ENCODE data around the gene HSPBP1.

GRCh38 chr19:55240713-55241020 lies 39.2 kb downstream of the HSPBP1 start:
- no peak for TF ChIP-seq ZNF121 (CRISPR knock-in tag; IDR thresholded peaks at IDR 0.05)
- TF ChIP-seq, protein P1, sequence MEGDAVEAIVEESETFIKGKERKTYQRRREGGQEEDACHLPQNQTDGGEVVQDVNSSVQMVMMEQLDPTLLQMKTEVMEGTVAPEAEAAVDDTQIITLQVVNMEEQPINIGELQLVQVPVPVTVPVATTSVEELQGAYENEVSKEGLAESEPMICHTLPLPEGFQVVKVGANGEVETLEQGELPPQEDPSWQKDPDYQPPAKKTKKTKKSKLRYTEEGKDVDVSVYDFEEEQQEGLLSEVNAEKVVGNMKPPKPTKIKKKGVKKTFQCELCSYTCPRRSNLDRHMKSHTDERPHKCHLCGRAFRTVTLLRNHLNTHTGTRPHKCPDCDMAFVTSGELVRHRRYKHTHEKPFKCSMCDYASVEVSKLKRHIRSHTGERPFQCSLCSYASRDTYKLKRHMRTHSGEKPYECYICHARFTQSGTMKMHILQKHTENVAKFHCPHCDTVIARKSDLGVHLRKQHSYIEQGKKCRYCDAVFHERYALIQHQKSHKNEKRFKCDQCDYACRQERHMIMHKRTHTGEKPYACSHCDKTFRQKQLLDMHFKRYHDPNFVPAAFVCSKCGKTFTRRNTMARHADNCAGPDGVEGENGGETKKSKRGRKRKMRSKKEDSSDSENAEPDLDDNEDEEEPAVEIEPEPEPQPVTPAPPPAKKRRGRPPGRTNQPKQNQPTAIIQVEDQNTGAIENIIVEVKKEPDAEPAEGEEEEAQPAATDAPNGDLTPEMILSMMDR (IDR thresholded peaks at IDR 0.05), result no peak
- TF ChIP-seq, protein P2, sequence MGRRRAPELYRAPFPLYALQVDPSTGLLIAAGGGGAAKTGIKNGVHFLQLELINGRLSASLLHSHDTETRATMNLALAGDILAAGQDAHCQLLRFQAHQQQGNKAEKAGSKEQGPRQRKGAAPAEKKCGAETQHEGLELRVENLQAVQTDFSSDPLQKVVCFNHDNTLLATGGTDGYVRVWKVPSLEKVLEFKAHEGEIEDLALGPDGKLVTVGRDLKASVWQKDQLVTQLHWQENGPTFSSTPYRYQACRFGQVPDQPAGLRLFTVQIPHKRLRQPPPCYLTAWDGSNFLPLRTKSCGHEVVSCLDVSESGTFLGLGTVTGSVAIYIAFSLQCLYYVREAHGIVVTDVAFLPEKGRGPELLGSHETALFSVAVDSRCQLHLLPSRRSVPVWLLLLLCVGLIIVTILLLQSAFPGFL (CRISPR knock-in tag; IDR thresholded peaks at IDR 0.05; ENCODE audit: borderline replicate concordance), result no peak
- no peak for TF ChIP-seq CDX4 (CRISPR knock-in tag; IDR thresholded peaks at IDR 0.05; ENCODE audit: borderline replicate concordance)
